ENCODE results near the gene SEMA5A.

Gene SEMA5A

DNA sequence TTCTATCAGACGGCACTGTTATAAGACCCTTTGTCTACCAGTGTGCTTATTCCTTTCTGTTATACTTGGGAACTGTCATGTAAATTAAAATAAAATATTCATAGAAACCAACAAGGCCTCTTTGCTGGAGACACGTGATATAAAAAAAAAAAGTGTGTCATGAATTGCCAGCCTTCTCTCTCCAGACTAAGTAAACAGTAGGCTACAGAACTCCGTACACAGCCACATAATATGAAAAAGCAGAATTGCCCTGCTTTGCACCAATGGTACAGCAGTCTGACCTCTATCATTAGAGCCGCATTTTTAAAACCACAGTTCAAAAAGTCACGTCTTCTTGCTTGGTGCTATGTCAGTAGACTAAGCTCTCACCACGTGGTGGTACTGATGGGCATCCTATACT is 231.3 kb downstream of the SEMA5A start (continued):
- TF ChIP-seq, protein P1, sequence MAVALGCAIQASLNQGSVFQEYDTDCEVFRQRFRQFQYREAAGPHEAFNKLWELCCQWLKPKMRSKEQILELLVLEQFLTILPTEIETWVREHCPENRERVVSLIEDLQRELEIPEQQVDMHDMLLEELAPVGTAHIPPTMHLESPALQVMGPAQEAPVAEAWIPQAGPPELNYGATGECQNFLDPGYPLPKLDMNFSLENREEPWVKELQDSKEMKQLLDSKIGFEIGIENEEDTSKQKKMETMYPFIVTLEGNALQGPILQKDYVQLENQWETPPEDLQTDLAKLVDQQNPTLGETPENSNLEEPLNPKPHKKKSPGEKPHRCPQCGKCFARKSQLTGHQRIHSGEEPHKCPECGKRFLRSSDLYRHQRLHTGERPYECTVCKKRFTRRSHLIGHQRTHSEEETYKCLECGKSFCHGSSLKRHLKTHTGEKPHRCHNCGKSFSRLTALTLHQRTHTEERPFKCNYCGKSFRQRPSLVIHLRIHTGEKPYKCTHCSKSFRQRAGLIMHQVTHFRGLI (tag by site-specific recombination; IDR thresholded peaks at IDR 0.05), result no peak
- TF ChIP-seq, protein P2, sequence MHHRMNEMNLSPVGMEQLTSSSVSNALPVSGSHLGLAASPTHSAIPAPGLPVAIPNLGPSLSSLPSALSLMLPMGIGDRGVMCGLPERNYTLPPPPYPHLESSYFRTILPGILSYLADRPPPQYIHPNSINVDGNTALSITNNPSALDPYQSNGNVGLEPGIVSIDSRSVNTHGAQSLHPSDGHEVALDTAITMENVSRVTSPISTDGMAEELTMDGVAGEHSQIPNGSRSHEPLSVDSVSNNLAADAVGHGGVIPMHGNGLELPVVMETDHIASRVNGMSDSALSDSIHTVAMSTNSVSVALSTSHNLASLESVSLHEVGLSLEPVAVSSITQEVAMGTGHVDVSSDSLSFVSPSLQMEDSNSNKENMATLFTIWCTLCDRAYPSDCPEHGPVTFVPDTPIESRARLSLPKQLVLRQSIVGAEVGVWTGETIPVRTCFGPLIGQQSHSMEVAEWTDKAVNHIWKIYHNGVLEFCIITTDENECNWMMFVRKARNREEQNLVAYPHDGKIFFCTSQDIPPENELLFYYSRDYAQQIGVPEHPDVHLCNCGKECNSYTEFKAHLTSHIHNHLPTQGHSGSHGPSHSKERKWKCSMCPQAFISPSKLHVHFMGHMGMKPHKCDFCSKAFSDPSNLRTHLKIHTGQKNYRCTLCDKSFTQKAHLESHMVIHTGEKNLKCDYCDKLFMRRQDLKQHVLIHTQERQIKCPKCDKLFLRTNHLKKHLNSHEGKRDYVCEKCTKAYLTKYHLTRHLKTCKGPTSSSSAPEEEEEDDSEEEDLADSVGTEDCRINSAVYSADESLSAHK (tag by site-specific recombination; IDR thresholded peaks at IDR 0.05), result no peak
- no peak for TF ChIP-seq ZBTB8A (tag by site-specific recombination; IDR thresholded peaks at IDR 0.05)
- no peak for TF ChIP-seq GLI2 (tag by site-specific recombination; IDR thresholded peaks at IDR 0.05; ENCODE audit: borderline replicate concordance, low read depth)

DNA sequence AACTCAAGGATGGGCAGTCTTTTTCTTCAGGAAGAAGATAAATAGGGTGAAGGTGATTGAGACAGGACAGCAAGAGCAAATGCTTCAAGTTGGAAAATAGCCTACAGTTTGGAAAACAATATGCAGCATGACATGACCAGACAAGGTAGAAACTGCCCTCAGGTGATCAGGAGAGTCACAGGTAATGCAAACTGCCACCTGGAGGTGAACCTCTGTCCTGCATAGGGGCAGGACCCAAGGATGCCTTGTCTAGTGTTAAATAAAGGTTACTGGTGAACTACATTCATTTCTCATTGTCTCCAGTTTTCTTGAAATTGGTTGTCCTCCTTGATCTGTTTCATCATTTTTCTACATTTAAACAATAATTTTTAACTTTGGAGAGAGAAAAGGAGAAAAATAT is 232.1 kb downstream of the SEMA5A start:
- TF ChIP-seq ZNF423 (tag by site-specific recombination; IDR thresholded peaks at IDR 0.05), result no peak
- TF ChIP-seq, protein P3, sequence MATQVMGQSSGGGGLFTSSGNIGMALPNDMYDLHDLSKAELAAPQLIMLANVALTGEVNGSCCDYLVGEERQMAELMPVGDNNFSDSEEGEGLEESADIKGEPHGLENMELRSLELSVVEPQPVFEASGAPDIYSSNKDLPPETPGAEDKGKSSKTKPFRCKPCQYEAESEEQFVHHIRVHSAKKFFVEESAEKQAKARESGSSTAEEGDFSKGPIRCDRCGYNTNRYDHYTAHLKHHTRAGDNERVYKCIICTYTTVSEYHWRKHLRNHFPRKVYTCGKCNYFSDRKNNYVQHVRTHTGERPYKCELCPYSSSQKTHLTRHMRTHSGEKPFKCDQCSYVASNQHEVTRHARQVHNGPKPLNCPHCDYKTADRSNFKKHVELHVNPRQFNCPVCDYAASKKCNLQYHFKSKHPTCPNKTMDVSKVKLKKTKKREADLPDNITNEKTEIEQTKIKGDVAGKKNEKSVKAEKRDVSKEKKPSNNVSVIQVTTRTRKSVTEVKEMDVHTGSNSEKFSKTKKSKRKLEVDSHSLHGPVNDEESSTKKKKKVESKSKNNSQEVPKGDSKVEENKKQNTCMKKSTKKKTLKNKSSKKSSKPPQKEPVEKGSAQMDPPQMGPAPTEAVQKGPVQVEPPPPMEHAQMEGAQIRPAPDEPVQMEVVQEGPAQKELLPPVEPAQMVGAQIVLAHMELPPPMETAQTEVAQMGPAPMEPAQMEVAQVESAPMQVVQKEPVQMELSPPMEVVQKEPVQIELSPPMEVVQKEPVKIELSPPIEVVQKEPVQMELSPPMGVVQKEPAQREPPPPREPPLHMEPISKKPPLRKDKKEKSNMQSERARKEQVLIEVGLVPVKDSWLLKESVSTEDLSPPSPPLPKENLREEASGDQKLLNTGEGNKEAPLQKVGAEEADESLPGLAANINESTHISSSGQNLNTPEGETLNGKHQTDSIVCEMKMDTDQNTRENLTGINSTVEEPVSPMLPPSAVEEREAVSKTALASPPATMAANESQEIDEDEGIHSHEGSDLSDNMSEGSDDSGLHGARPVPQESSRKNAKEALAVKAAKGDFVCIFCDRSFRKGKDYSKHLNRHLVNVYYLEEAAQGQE (tag by site-specific recombination; IDR thresholded peaks at IDR 0.05), result no peak
- TF ChIP-seq, protein P4, sequence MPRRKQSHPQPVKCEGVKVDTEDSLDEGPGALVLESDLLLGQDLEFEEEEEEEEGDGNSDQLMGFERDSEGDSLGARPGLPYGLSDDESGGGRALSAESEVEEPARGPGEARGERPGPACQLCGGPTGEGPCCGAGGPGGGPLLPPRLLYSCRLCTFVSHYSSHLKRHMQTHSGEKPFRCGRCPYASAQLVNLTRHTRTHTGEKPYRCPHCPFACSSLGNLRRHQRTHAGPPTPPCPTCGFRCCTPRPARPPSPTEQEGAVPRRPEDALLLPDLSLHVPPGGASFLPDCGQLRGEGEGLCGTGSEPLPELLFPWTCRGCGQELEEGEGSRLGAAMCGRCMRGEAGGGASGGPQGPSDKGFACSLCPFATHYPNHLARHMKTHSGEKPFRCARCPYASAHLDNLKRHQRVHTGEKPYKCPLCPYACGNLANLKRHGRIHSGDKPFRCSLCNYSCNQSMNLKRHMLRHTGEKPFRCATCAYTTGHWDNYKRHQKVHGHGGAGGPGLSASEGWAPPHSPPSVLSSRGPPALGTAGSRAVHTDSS (tag by site-specific recombination; IDR thresholded peaks at IDR 0.05), result no peak
- TF ChIP-seq, protein P5, sequence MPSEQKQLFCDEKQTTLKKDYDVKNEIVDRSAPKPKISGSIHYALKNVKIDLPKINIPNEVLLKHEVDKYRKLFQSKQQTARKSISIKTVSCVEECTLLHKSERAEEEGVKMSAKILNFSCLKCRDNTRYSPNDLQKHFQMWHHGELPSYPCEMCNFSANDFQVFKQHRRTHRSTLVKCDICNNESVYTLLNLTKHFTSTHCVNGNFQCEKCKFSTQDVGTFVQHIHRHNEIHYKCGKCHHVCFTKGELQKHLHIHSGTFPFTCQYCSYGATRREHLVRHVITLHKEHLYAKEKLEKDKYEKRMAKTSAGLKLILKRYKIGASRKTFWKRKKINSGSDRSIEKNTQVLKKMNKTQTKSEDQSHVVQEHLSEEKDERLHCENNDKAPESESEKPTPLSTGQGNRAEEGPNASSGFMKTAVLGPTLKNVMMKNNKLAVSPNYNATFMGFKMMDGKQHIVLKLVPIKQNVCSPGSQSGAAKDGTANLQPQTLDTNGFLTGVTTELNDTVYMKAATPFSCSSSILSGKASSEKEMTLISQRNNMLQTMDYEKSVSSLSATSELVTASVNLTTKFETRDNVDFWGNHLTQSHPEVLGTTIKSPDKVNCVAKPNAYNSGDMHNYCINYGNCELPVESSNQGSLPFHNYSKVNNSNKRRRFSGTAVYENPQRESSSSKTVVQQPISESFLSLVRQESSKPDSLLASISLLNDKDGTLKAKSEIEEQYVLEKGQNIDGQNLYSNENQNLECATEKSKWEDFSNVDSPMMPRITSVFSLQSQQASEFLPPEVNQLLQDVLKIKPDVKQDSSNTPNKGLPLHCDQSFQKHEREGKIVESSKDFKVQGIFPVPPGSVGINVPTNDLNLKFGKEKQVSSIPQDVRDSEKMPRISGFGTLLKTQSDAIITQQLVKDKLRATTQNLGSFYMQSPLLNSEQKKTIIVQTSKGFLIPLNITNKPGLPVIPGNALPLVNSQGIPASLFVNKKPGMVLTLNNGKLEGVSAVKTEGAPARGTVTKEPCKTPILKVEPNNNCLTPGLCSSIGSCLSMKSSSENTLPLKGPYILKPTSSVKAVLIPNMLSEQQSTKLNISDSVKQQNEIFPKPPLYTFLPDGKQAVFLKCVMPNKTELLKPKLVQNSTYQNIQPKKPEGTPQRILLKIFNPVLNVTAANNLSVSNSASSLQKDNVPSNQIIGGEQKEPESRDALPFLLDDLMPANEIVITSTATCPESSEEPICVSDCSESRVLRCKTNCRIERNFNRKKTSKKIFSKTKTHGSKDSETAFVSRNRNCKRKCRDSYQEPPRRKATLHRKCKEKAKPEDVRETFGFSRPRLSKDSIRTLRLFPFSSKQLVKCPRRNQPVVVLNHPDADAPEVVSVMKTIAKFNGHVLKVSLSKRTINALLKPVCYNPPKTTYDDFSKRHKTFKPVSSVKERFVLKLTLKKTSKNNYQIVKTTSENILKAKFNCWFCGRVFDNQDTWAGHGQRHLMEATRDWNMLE (tag by site-specific recombination; conservative IDR thresholded peaks at IDR 0.05; ENCODE audit: low read depth), result no peak
- Histone ChIP-seq H3K27ac (ENCODE audit: extremely low read depth, low read depth, low read length) (no peak overlapping the region), H3K36me3 (ENCODE audit: control insufficient read depth in 2 of 2, insufficient read depth in 1 of 2, low read length in 2 of 2) (no peaks in the 10 kb centered on the region), H3K4me1 (ENCODE audit: control insufficient read depth, insufficient read depth, low read length) (no peaks in the 10 kb centered on the region), H3K4me3 (ENCODE audit: low read depth, low read length) (no peak overlapping the region), H3K9me3 (ENCODE audit: control insufficient read depth, insufficient read depth, low read depth, low read length) (no peaks in the 10 kb centered on the region)
- ChIA-PET POLR2A (no interaction called here), CTCF (no interaction called here)
